T-helper 1 cell treated with Interleukin-12 subunit alpha and Interleukin-12 subunit beta and Interleukin-4 antibody, amounts not matched to agents 30 μg/mL and 1 μg/mL, for 36 hours (primary cell): ENCODE measurements around the gene FOXP4.

ENCODE experiments used
- H3K27ac Mint-ChIP-seq: one replicate; pipeline ENCODE4 v1.8.0; 2021; ENCODE audit warnings: mild to moderate bottlenecking, mixed read lengths
- H3K27me3 Mint-ChIP-seq: one replicate; pipeline ENCODE4 v1.8.0; 2021; ENCODE audit warnings: low read depth, mixed read lengths
- H3K36me3 Mint-ChIP-seq: one replicate; pipeline ENCODE4 v1.8.0; 2021; ENCODE audit warnings: low read depth, mixed read lengths
- H3K4me1 Mint-ChIP-seq: one replicate; pipeline ENCODE4 v1.8.0; 2021; ENCODE audit warnings: low read depth, mixed read lengths
- H3K4me3 Mint-ChIP-seq: one replicate; pipeline ENCODE4 v1.8.0; 2021; ENCODE audit warnings: mild to moderate bottlenecking, moderate library complexity, mixed read lengths
- H3K9me3 Mint-ChIP-seq: one replicate; pipeline ENCODE4 v1.8.0; 2021; ENCODE audit warnings: mixed read lengths

FOXP4 gene

GRCh38 chr6:41635365-41635764 lies 89.2 kb downstream of the FOXP4 start:
- Mint-ChIP-seq H3K9me3 (no peaks in the 10 kb centered on the region), H3K27me3 (peaks cover 62% of the 10 kb centered on the region), H3K4me3 (no peak overlapping the region), H3K27ac (no peak overlapping the region), H3K36me3 (no peaks in the 10 kb centered on the region), H3K4me1 (no peaks in the 10 kb centered on the region)

DNA sequence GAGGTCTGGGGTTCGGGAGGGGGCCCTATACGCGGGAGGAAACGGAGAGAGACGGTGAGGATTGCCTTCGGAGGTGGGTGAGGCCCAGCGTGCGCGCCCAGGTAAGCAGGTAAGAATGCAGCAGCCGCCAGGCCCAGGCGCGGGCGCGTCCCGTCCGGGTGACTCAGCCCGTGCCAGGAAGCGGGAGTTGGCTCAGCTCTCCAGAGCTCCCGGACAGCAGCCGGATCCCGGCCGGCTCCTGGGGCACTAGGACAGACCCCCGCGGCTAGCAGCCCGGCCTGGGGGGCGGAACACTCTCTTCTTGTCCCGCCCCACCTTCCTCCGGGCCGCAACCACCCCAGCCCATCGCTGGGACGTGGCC lies 90.6 kb downstream of the FOXP4 start:
- Mint-ChIP-seq H3K27me3 (peaks cover 71% of the 10 kb centered on the region), H3K4me3 (no peak overlapping the region), H3K9me3 (no peaks in the 10 kb centered on the region), H3K36me3 (no peaks in the 10 kb centered on the region), H3K27ac (no peak overlapping the region), H3K4me1 (no peaks in the 10 kb centered on the region)

- Mint-ChIP-seq H3K27me3 (peaks cover 76% of the 10 kb centered on the region), H3K4me1 (no peaks in the 10 kb centered on the region), H3K36me3 (no peaks in the 10 kb centered on the region), H3K27ac (no peak overlapping the region), H3K4me3 (no peak overlapping the region), H3K9me3 (no peaks in the 10 kb centered on the region)
Observed at GRCh38 chr6:41637194-41638001, 91.2 kb downstream of the FOXP4 start.

GRCh38 chr6:41638002-41638934 lies 92.1 kb downstream of the FOXP4 start, which contains the start of gene MDFI:
Gene MDFI, plus strand, starts transcription at chr6:41638468. Its CDS starts 282 bp downstream, at chr6:41638750.
- Mint-ChIP-seq H3K9me3 (no peaks in the 10 kb centered on the region), H3K27me3 (peaks cover 72% of the 10 kb centered on the region), H3K4me1 (no peaks in the 10 kb centered on the region), H3K27ac (no peak within 1 kb of the TSS), H3K4me3 (no peak within 1 kb of the TSS), H3K36me3 (no peaks in the 10 kb centered on the region)

DNA sequence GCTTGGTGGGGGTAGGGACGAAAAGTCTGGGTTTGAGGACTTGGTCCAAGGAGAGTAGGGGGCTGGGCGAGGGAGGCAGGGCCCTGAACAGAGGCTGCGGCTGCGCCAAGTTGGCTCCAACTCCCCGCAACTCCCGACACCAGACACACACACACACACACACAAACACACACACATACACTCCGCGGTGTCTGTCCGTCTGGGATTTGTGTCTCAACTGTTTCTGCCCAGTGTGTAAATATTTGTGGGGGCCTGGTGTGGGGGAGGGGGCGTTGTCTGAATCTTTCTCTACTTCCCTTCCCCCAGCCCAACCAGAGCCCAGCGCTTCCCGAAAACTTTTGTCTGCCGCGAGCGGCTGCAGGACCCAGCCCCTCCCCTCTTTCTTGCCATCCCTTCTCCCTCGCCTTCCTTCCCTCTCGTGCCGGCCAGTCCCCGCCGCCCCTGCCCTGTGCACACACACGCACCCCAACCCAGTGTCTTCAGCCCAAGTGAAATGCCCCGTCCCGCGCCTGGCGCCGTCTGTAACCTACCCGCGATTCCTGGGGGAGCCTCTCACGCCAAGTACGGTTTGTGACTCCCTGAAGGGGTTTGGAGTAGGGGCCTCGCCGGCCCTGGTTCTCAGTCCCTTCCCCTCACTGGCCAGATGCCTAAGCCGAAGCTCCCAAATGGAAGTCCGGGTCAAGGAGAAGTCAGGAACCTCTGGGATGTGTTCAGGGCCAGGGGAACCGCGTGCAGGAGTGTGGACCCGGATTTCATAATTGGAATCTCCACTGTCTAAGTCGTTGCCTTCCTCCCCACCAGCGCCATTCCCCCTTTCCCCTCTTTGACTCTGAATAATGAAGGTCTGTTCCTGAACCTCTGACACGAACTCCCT lies 93.0 kb downstream of the FOXP4 start:
- Mint-ChIP-seq H3K27ac (no peak overlapping the region), H3K36me3 (no peaks in the 10 kb centered on the region), H3K4me3 (no peak overlapping the region), H3K27me3 (peaks cover 70% of the 10 kb centered on the region), H3K4me1 (no peaks in the 10 kb centered on the region), H3K9me3 (no peaks in the 10 kb centered on the region)

- H3K4me3 Mint-ChIP-seq, result no peak overlapping the region
- no peaks in the 10 kb centered on the region for H3K36me3 Mint-ChIP-seq
- no peak overlapping the region for H3K27ac Mint-ChIP-seq
- peaks cover 67% of the 10 kb centered on the region for H3K27me3 Mint-ChIP-seq
- H3K9me3 Mint-ChIP-seq, result no peaks in the 10 kb centered on the region
- no peaks in the 10 kb centered on the region for H3K4me1 Mint-ChIP-seq
Observed at GRCh38 chr6:41639809-41640371, 93.7 kb downstream of the FOXP4 start.

DNA sequence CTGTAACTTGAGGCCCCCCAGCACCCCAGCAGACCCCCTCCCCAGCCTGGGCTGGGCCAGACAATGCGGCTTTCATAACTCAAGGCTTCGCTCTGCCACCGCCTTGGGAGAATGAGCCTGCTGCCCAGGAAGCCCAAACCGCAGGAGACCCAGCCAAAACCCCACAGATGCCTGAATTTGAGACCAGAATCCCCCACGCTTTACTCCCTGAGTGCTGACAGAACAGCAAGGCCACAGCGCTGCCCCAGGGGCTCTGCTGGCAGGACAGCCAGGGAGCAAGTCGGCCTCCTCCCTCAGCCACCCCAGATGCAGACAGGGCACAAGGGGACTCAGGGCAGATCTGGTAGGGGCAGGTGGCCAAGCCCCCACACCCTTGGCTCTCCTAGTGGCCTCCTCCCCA lies 94.2 kb downstream of the FOXP4 start:
- no peaks in the 10 kb centered on the region for H3K4me1 Mint-ChIP-seq
- H3K27me3 Mint-ChIP-seq, result peaks cover 61% of the 10 kb centered on the region
- no peak overlapping the region for H3K4me3 Mint-ChIP-seq
- H3K36me3 Mint-ChIP-seq, result no peaks in the 10 kb centered on the region
- no peak overlapping the region for H3K27ac Mint-ChIP-seq
- no peaks in the 10 kb centered on the region for H3K9me3 Mint-ChIP-seq

- Mint-ChIP-seq H3K27me3 (peaks cover 51% of the 10 kb centered on the region), H3K4me1 (no peaks in the 10 kb centered on the region), H3K9me3 (no peaks in the 10 kb centered on the region), H3K36me3 (no peaks in the 10 kb centered on the region), H3K4me3 (no peak overlapping the region), H3K27ac (no peak overlapping the region)
Observed at GRCh38 chr6:41641352-41641925, 95.3 kb downstream of the FOXP4 start.

- Mint-ChIP-seq H3K27ac (no peak overlapping the region), H3K27me3 (peaks cover 48% of the 10 kb centered on the region), H3K4me1 (no peaks in the 10 kb centered on the region), H3K4me3 (no peak overlapping the region), H3K36me3 (no peaks in the 10 kb centered on the region), H3K9me3 (no peaks in the 10 kb centered on the region)
Observed at GRCh38 chr6:41642090-41642959, 96.1 kb downstream of the FOXP4 start.

DNA sequence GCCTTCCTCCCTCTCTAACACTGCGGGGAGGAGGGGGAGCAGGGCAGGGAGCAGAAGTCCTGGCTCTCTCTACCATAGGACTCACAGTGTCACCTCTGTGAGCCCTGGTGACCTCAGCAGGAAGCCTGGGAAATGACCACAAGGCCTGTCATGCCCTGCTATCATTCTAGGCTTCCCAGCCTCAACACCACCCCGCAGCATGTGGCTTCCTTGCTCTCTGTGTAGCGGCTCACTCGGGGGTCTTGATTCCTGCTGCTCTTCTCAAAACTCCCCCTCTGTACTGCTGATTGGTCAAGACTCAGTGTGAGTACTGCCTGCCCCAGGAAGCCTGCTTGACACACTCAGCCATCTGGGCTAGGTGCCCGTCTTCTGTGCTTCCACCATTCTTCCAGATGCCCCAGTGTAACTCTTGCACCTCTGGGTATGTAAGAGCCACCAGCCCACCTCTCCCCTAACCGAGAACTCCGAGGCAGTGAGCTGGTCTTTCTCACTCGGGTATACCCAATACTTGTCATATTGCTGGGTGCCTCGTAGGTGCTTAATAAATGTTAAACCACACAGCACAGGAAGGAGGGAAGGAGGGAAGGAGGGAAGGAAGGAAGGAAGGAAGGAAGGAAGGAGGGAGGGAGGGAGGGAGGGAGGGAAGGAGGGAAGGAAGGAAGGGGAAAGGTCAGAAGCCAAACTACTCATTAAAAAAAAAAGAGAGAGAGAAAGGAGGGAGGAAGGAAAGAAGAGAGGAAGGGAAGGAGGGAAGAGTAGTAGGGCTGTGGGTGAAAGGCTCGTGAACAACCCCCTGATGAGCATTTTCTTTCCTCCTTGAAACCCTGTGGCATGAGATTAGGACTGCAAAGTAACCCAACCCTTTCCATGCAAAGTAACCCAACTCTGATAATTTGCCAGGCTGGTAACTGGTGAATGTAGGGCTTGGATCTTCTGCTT lies 97.0 kb downstream of the FOXP4 start:
- Mint-ChIP-seq H3K4me3 (no peak overlapping the region), H3K36me3 (no peaks in the 10 kb centered on the region), H3K27ac (no peak overlapping the region), H3K4me1 (no peaks in the 10 kb centered on the region), H3K27me3 (peaks cover 41% of the 10 kb centered on the region), H3K9me3 (no peaks in the 10 kb centered on the region)

- H3K9me3 Mint-ChIP-seq, result no peaks in the 10 kb centered on the region
- peaks cover 39% of the 10 kb centered on the region for H3K27me3 Mint-ChIP-seq
Observed at GRCh38 chr6:41643899-41644269, 97.7 kb downstream of the FOXP4 start.

DNA sequence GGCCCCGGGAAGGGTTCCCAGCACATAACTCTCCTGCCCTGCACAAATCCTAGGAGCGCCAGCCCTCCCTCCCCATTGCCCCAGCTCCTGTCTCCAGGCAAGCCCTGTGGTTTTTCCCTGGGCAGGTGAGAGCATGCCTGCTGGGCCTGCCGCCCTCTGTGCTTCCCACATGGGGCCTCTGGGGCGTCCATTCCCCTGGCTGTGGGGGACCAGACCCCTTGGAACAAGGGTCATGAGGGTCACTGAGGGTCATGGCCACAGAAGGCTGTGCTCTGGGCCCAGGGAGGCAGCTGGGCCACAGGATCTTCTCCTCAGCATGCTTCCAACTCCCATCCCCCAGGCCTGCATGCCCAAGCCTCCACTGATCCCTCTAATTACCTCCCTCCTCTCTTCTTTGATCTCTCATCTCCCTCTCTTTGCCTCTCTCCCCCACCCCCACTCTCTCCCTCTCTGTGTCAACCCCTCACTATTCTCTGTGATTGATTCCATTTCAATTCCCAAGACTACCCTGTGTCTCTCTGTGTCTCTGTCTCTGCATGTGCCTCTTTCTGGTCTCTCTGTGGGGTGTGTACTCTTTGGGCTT lies 98.2 kb downstream of the FOXP4 start:
- Mint-ChIP-seq H3K4me1 (no peaks in the 10 kb centered on the region), H3K27me3 (peaks cover 34% of the 10 kb centered on the region), H3K4me3 (no peak overlapping the region), H3K27ac (no peak overlapping the region), H3K9me3 (no peaks in the 10 kb centered on the region), H3K36me3 (no peaks in the 10 kb centered on the region)

More at GRCh38 chr6:41643899-41644269, 97.7 kb downstream of the FOXP4 start:
- H3K36me3 Mint-ChIP-seq, result no peaks in the 10 kb centered on the region
- H3K27ac Mint-ChIP-seq, result no peak overlapping the region
- H3K4me3 Mint-ChIP-seq, result no peak overlapping the region
- no peaks in the 10 kb centered on the region for H3K4me1 Mint-ChIP-seq
